Astrocyte of the spinal cord (primary cell): ENCODE data around the gene AOAH.

ENCODE experiments used
- DNase-seq: peaks from one replicate; pipeline ENCODE4 v3.0.0; 2011; ENCODE audit warnings: low read depth, low spot score
- H3K4me3 ChIP-seq: 2 replicates; pipeline ENCODE4 v1.5.1; 2011; ENCODE audit warnings: low read depth, mild to moderate bottlenecking, low read length, moderate library complexity
- in situ Hi-C: cut with HindIII; loops from 2 replicates; pipeline ENCODE4 v1.10.0; 2017; ENCODE audit warnings: low sequenced_read_pairs
- TF ChIP-seq, protein P1 (sequence below): IDR thresholded peaks from 2 replicates; pipeline ENCODE4 v1.5.1; 2012; ENCODE audit warnings: low read depth, mild to moderate bottlenecking, low read length, inconsistent platforms

Gene AOAH

DNA sequence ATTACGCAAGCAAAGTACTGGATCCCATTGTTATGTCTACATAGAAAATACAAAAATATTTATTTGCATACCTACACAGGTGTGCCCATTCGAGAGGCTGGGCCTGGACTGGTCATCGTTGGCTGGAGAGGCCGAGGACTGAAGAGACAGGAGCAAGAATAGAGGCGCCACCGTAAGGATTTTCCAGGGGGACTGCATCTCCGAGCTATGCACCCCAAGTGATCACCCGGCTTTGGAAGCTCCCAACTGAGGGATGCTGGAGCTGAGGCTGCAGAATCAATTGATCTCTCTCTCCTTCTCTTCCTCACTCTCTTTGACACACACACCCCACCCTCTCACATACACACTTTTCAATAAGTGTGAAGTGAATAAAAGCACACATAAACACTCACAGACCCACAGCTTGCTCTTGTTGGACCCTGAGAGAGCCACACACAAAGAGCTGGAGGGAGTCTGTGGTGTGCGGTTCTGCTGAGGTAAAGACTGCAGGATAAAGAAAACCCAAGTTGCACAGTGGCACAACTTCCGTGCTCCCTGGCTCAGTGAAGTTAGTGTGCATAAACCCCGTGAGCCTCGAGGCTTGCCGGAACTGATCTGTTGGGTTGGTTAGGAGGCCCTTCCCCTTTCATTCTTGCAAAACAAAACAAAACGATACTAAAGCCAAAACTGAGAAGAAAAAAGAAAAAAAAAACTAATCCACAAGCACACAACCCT, at the start of gene AOAH:
Gene AOAH (minus strand): TSS at position 544 of the 714 bp plus-strand sequence. CDS start 346 bp downstream, at position 198.
- no peak within 1 kb of the TSS for H3K4me3 ChIP-seq
- in situ Hi-C loops: no loop called here
- TF ChIP-seq, protein P1, sequence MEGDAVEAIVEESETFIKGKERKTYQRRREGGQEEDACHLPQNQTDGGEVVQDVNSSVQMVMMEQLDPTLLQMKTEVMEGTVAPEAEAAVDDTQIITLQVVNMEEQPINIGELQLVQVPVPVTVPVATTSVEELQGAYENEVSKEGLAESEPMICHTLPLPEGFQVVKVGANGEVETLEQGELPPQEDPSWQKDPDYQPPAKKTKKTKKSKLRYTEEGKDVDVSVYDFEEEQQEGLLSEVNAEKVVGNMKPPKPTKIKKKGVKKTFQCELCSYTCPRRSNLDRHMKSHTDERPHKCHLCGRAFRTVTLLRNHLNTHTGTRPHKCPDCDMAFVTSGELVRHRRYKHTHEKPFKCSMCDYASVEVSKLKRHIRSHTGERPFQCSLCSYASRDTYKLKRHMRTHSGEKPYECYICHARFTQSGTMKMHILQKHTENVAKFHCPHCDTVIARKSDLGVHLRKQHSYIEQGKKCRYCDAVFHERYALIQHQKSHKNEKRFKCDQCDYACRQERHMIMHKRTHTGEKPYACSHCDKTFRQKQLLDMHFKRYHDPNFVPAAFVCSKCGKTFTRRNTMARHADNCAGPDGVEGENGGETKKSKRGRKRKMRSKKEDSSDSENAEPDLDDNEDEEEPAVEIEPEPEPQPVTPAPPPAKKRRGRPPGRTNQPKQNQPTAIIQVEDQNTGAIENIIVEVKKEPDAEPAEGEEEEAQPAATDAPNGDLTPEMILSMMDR: no peak
- no peak for DNase-seq

GRCh38 chr7:36766451-36766850, 42.2 kb upstream of the AOAH start:
- TF ChIP-seq, protein P1: no peak
- no peak for DNase-seq
- in situ Hi-C loops: no loop called here
- H3K4me3 ChIP-seq: no peak overlapping the region

GRCh38 chr7:36765605-36766004, 41.3 kb upstream of the AOAH start:
- in situ Hi-C loops: no loop called here
- DNase-seq: no peak
- no peak overlapping the region for H3K4me3 ChIP-seq
- TF ChIP-seq, protein P1: no peak

DNA sequence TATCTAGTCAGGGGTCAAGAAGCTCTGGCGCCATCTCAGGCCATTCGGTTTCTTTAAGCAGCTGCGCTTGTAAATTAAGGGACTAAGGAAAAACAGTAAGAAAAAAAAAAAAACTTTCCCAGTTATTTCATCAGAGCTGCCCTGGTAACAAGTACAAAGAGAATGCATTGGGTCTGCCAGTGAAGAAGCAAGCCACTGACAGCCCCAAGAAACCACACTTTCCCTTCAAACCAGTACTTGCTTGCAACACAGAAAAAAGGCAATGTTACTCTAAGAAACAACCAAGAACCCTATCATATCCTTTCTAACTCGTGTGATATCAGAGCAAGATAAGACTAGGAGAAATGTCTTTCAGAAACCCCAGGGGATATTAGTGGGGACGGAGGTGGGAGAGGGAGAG, 40.6 kb upstream of the AOAH start:
- in situ Hi-C loops: no loop called here
- no peak overlapping the region for H3K4me3 ChIP-seq
- TF ChIP-seq, protein P1: no peak
- no peak for DNase-seq

- peak; percentile 45 for DNase-seq
- TF ChIP-seq, protein P1: no peak
- in situ Hi-C loops: no loop called here
- no peak overlapping the region for H3K4me3 ChIP-seq
Observed at GRCh38 chr7:36763132-36763816, 39.0 kb upstream of the AOAH start.

GRCh38 chr7:36762394-36762793, 38.1 kb upstream of the AOAH start:
- H3K4me3 ChIP-seq: no peak overlapping the region
- TF ChIP-seq, protein P1: no peak
- DNase-seq: no peak
- in situ Hi-C loops: no loop called here
